Cardiac muscle cell (in vitro differentiated cells and primary cell): ENCODE results near the gene SLC6A1. TPM values are rescaled to one million over a fixed set of nuclear protein-coding genes. Genes with fewer than 3 reads are reported as not detected.

Experiments used
- DNase-seq, 2 donors: peaks; one replicate each; pipeline versions ENCODE4 v3.0.0 to v3.0.0-alpha.2; 2010 to 2017; ENCODE audit warnings: low read depth in 1 of 2, low spot score in 1 of 2
- H3K27ac ChIP-seq: fragments of 200-600 bp; sonication (generic); 2 replicates; pipeline ENCODE4 v1.5.1; 2016
- H3K27me3 ChIP-seq: fragments of 200-600 bp; sonication (generic); 2 replicates; pipeline ENCODE4 v1.6.0; 2016; ENCODE audit warnings: control low read depth
- H3K36me3 ChIP-seq: fragments of 200-600 bp; sonication (generic); 2 replicates; pipeline ENCODE4 v1.5.1; 2016; ENCODE audit warnings: control low read depth
- H3K4me1 ChIP-seq: fragments of 200-600 bp; sonication (generic); 2 replicates; pipeline ENCODE4 v1.8.1; 2017; ENCODE audit warnings: low read depth, mild to moderate bottlenecking, mixed run types
- H3K4me3 ChIP-seq: fragments of 200-600 bp; sonication (generic); 2 replicates; pipeline ENCODE4 v1.5.1; 2016; ENCODE audit warnings: mild to moderate bottlenecking
- H3K9me3 ChIP-seq: fragments of 200-600 bp; sonication (generic); 2 replicates; pipeline ENCODE4 v1.5.1; 2017; ENCODE audit warnings: low read depth, mild to moderate bottlenecking, control low read depth
- polyA plus RNA-seq: library from polyadenylated mRNA; unstranded; fragments of >200 nt; fragmentation: Nextera tagmentation; extraction: Ambion mirVana; gene quantifications from 2 replicates; pipeline ENCODE4 v1.2.1, GENCODE V29; 2016
- total RNA-seq: library from RNA; depleted of rRNA; stranded (reverse); fragments of >200 nt; gene quantifications from 2 replicates; pipeline ENCODE4 v1.2.3, GENCODE V29; 2016
- TF ChIP-seq, protein P1 (sequence below): IDR thresholded peaks from 2 replicates; pipeline ENCODE4 v1.5.1; 2012; ENCODE audit warnings: low read depth, mild to moderate bottlenecking, low read length

SLC6A1 gene
- not detected in 2 replicates for total RNA-seq
- polyA plus RNA-seq = not detected in 2 replicates

DNA sequence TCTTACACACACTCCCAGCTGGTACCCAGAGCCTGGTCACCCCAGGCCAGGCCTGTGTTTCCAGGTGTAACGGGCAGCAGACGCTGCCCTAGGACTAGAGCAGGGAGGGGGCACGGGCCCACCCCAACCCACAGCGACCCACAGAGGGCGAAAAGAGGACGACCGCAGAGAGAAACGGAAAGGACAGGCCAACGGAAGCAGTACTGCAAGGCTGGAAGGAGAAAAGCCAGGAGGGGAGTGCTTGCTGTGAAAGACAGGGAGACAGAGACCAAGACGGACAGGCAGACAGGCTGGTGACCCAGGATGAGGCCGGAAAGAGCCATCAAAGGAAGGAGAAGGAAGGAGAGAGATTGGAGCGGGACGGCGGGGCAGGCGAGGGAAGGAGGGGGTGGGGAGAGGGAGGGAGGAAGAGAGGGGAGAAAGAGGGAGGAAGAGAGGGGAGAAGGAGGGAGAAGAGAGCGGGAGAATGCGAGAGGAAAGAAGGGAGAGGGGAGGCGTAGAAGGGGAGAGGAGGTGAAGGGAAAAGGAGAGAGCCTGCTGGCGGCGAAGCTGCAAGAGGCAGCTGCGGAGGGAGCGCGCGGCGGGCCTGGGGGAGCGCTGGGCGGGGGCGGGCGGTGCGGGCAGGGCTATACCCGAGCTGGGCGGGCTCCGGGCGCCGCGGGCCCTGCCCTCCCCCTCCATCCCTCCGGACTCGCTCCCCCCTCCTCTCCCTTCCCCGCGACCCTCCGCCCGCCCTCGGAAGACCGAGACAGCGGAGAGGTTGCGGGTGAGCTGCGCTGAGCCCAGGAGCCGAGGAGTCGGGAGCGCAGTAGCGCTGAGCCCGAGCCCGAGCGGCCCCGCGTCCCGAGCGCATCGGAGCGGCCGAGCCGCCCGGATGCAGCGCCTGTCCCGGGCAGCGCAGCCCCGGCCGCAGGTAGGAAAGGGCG, at the start of gene SLC6A1:
TSS of gene SLC6A1 (plus strand) at position 732 of the 926 bp plus-strand sequence. CDS start 24,464 bp downstream, outside the sequence.
- Histone ChIP-seq H3K4me1 (no peaks in the 10 kb centered on the region), H3K27me3 (peaks cover 68% of the 10 kb centered on the region), H3K9me3 (no peaks in the 10 kb centered on the region), H3K36me3 (no peaks in the 10 kb centered on the region), H3K4me3 (peak within 1 kb of the TSS; percentile 29), H3K27ac (no peak within 1 kb of the TSS)
- TF ChIP-seq, protein P1, sequence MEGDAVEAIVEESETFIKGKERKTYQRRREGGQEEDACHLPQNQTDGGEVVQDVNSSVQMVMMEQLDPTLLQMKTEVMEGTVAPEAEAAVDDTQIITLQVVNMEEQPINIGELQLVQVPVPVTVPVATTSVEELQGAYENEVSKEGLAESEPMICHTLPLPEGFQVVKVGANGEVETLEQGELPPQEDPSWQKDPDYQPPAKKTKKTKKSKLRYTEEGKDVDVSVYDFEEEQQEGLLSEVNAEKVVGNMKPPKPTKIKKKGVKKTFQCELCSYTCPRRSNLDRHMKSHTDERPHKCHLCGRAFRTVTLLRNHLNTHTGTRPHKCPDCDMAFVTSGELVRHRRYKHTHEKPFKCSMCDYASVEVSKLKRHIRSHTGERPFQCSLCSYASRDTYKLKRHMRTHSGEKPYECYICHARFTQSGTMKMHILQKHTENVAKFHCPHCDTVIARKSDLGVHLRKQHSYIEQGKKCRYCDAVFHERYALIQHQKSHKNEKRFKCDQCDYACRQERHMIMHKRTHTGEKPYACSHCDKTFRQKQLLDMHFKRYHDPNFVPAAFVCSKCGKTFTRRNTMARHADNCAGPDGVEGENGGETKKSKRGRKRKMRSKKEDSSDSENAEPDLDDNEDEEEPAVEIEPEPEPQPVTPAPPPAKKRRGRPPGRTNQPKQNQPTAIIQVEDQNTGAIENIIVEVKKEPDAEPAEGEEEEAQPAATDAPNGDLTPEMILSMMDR = peak; percentile 33
- DNase-seq = peak; percentile 15 to 32

DNA sequence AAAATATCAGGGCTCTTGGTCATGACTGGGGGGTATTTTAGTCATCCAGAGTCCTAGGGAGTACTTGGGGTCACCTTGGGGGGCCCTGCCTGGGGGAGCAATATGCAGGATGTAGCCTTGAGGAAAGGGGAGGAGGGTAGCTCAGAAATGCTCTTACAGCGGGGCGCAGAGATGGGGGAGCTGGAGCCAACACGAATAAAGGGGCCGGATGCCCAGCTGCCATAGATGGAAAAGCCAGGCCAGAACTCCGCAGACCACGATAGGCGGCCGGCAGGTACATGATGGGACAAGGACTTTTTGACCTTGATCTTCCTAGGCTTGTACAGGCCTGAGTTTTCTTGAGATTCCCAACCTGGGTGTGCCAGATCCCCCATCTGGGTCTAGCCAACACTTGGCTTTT, 47.7 kb upstream of the SLC6A1 start:
- H3K27ac ChIP-seq = no peak overlapping the region
- TF ChIP-seq, protein P1 = no peak
- no peaks in the 10 kb centered on the region for H3K4me1 ChIP-seq
- H3K9me3 ChIP-seq = no peaks in the 10 kb centered on the region
- H3K4me3 ChIP-seq = no peak overlapping the region
- no peaks in the 10 kb centered on the region for H3K36me3 ChIP-seq
- no peak for DNase-seq
- no peaks in the 10 kb centered on the region for H3K27me3 ChIP-seq

- Histone ChIP-seq H3K27ac (no peak overlapping the region), H3K9me3 (no peaks in the 10 kb centered on the region), H3K4me1 (no peaks in the 10 kb centered on the region), H3K4me3 (no peak overlapping the region), H3K27me3 (no peaks in the 10 kb centered on the region), H3K36me3 (no peaks in the 10 kb centered on the region)
- TF ChIP-seq, protein P1 = peak; percentile 89
- DNase-seq = peak; percentile 65 to 90
Observed at GRCh38 chr3:10945683-10946287, 46.8 kb upstream of the SLC6A1 start.

DNA sequence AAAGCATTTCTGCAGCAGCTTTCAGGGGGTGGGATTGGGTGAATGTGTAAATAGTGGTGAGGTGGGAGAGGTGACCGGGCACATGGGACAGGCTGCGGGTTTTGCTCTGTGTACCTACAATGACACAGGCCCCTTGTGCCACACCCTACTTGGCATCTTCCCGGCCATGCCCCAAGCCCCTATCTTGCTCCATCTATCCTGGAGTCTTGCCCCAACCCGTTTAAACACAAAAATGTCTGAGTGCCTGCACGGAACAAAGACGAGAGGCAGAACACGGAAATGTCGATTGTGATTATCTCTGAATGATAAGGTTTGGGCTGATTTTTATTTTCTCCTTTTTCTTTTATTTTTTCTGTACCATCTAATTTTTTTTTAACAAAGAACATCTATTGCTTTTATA, 46.0 kb upstream of the SLC6A1 start:
- H3K4me3 ChIP-seq = no peak overlapping the region
- H3K9me3 ChIP-seq = no peaks in the 10 kb centered on the region
- H3K36me3 ChIP-seq = no peaks in the 10 kb centered on the region
- TF ChIP-seq, protein P1 = no peak
- no peak overlapping the region for H3K27ac ChIP-seq
- H3K4me1 ChIP-seq = no peaks in the 10 kb centered on the region
- DNase-seq = no peak
- H3K27me3 ChIP-seq = no peaks in the 10 kb centered on the region

DNA sequence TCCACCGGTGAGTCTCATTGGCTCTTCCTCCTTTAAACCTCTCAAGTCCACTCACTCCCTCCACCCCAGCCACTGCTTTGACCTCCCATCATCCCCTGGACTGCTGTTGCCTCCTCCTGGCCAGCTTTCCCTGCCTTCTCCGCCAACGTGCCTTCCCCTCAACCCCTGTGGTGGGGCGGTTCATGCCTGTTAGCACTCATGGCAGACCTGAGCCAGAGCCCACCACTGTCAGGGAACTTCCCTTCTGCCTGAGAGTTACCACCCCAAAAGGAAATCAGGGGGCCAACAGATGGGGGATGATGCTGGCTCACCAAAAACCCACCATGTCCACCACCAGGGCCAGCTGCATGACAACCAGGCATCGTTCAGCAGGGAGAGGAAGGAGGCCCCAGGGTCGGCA, 44.2 kb upstream of the SLC6A1 start:
- Histone ChIP-seq H3K4me1 (no peaks in the 10 kb centered on the region), H3K4me3 (no peak overlapping the region), H3K27ac (no peak overlapping the region), H3K27me3 (no peaks in the 10 kb centered on the region), H3K9me3 (no peaks in the 10 kb centered on the region), H3K36me3 (no peaks in the 10 kb centered on the region)
- no peak for DNase-seq
- TF ChIP-seq, protein P1 = no peak
